Smooth muscle cell (in vitro differentiated cells): ENCODE measurements around the gene CYB5B. TPM values are rescaled to one million over a fixed set of nuclear protein-coding genes. Genes with fewer than 3 reads are reported as not detected.

Source experiments
- DNase-seq: peaks from one replicate; lab custom pipeline; 2025; ENCODE audit not compliant: unreplicated experiment; lab: John Stamatoyannopoulos, UW
- H2AFZ ChIP-seq: fragments of 200-600 bp; sonication (generic); 2 replicates; pipeline ENCODE4 v1.6.0; 2016; ENCODE audit warnings: antibody characterized with exemption, low read depth, mild to moderate bottlenecking
- H3F3A ChIP-seq: fragments of 200-600 bp; sonication (generic); 2 replicates; pipeline ENCODE4 v1.6.0; 2017; ENCODE audit warnings: antibody characterized with exemption, low read depth
- H3K27ac ChIP-seq: fragments of 200-600 bp; sonication (generic); 2 replicates; pipeline ENCODE4 v1.5.1; 2016; ENCODE audit warnings: low read depth, mild to moderate bottlenecking
- H3K27me3 ChIP-seq: fragments of 200-600 bp; sonication (generic); 2 replicates; pipeline ENCODE4 v1.6.1; 2016; ENCODE audit warnings: low read depth, mild to moderate bottlenecking
- H3K36me3 ChIP-seq: fragments of 200-600 bp; sonication (generic); 2 replicates; pipeline ENCODE4 v1.5.1; 2016; ENCODE audit warnings: low read depth
- H3K4me1 ChIP-seq: fragments of 200-600 bp; sonication (generic); 2 replicates; pipeline ENCODE4 v1.5.1; 2016; ENCODE audit warnings: low read depth
- H3K4me2 ChIP-seq: fragments of 200-600 bp; sonication (generic); 2 replicates; pipeline ENCODE4 v1.6.0; 2016; ENCODE audit warnings: mild to moderate bottlenecking
- H3K4me3 ChIP-seq: fragments of 200-600 bp; sonication (generic); 2 replicates; pipeline ENCODE4 v1.5.1; 2016; ENCODE audit warnings: mild to moderate bottlenecking
- H3K79me2 ChIP-seq: fragments of 200-600 bp; sonication (generic); 2 replicates; pipeline ENCODE4 v1.6.0; 2016; ENCODE audit warnings: low read depth, mild to moderate bottlenecking
- H3K9ac ChIP-seq: fragments of 200-600 bp; sonication (generic); 2 replicates; pipeline ENCODE4 v1.6.0; 2016; ENCODE audit warnings: low read depth
- H3K9me3 ChIP-seq: fragments of 200-600 bp; sonication (generic); replicated peaks from 2 replicates; pipeline ENCODE4 v1.5.1; 2016; ENCODE audit warnings: low read depth
- H4K20me1 ChIP-seq: fragments of 200-600 bp; sonication (generic); 2 replicates; pipeline ENCODE4 v1.6.0; 2016; ENCODE audit warnings: low read depth
- CTCF ChIP-seq: fragments of 200-600 bp; sonication (generic); IDR thresholded peaks from 2 replicates; pipeline ENCODE4 v1.5.1; 2017; ENCODE audit warnings: borderline replicate concordance, mild to moderate bottlenecking, antibody characterized with exemption; ENCODE audit not compliant: insufficient read depth, poor library complexity, severe bottlenecking
- WGBS: methylation state at CpG from one replicate; pipeline ENCODE4 v1.1.7; 2016; ENCODE audit warnings: low lambda C conversion rate; 5-methylcytosine and 5-hydroxymethylcytosine counted together
- polyA plus RNA-seq: library from polyadenylated mRNA; unstranded; fragments of >200 nt; fragmentation: Nextera tagmentation; extraction: Ambion mirVana; gene quantifications from 2 replicates; pipeline ENCODE4 v1.2.1, GENCODE V29; 2016
- total RNA-seq: library from RNA; depleted of rRNA; stranded (reverse); fragments of >200 nt; gene quantifications from 2 replicates; pipeline ENCODE4 v1.2.3, GENCODE V29; 2014

CYB5B gene
- total and polyA plus RNA-seq, 2 experiments from 2014 or later, result 64.0 to 99.8 TPM

GRCh38 chr16:69474408-69474807 is 50.0 kb downstream of the CYB5B start:
- DNase-seq, result no peak
- H3K4me1 ChIP-seq, result no peaks in the 10 kb centered on the region
- no peaks in the 10 kb centered on the region for H3K27me3 ChIP-seq
- H3K4me2 ChIP-seq, result no peak overlapping the region
- H3F3A ChIP-seq, result no peaks in the 10 kb centered on the region
- H4K20me1 ChIP-seq, result no peaks in the 10 kb centered on the region
- H3K27ac ChIP-seq, result no peak overlapping the region
- no peaks in the 10 kb centered on the region for H3K36me3 ChIP-seq
- H3K9ac ChIP-seq, result no peak overlapping the region
- H3K9me3 ChIP-seq, result no peaks in the 10 kb centered on the region
- no peak overlapping the region for H3K4me3 ChIP-seq
- H3K79me2 ChIP-seq, result no peaks in the 10 kb centered on the region
- no peak overlapping the region for H2AFZ ChIP-seq
- TF ChIP-seq CTCF, result no peak

DNA sequence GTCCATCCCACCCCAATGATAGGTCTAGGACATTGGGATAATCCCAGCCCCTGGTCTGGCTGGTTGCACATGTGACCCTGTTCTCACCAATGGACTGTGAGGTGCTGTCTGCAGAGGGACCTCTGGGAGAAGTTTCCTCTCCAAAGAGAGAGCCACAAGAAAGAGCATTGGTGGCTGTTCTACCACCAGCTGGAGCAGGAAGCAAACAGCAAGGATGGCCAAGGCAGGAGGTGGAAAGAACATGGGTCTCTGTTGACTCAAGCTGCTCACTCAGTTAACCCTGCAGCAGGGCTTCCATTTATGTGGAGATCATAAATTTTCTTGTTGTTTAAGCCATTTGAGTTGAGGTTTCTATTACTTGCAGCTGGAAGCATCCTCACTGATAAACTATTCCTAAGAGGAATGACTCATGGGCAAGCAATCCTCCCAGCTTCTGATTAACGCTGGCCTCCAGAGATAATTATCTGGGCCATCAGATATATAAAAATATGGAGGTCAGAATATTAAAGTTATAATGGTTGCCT is 52.6 kb downstream of the CYB5B start:
- H3K36me3 ChIP-seq, result no peaks in the 10 kb centered on the region
- H3K9me3 ChIP-seq, result no peaks in the 10 kb centered on the region
- no peak for DNase-seq
- H4K20me1 ChIP-seq, result no peaks in the 10 kb centered on the region
- H3K27me3 ChIP-seq, result no peaks in the 10 kb centered on the region
- H3K4me2 ChIP-seq, result peak overlapping the region; percentile 77
- no peak for TF ChIP-seq CTCF
- H3K27ac ChIP-seq, result peak overlapping the region; percentile 82
- no peak overlapping the region for H2AFZ ChIP-seq
- H3K79me2 ChIP-seq, result no peaks in the 10 kb centered on the region
- H3K4me1 ChIP-seq, result no peaks in the 10 kb centered on the region
- peak overlapping the region; percentile 18 for H3K9ac ChIP-seq
- WGBS, result 0% methylated on average over 1 of the region's 1 CpG
- no peaks in the 10 kb centered on the region for H3F3A ChIP-seq
- no peak overlapping the region for H3K4me3 ChIP-seq

- peak overlapping the region; percentile 77 for H3K4me2 ChIP-seq
- no peaks in the 10 kb centered on the region for H3K9me3 ChIP-seq
- TF ChIP-seq CTCF, result no peak
- no peak overlapping the region for H2AFZ ChIP-seq
- peak overlapping the region; percentile 18 for H3K9ac ChIP-seq
- 20% methylated on average over 6 of the region's 6 CpGs for WGBS
- no peaks in the 10 kb centered on the region for H4K20me1 ChIP-seq
- no peaks in the 10 kb centered on the region for H3K79me2 ChIP-seq
- H3K27ac ChIP-seq, result peak overlapping the region; percentile 82
- no peaks in the 10 kb centered on the region for H3K27me3 ChIP-seq
- H3F3A ChIP-seq, result no peaks in the 10 kb centered on the region
- H3K36me3 ChIP-seq, result no peaks in the 10 kb centered on the region
- H3K4me1 ChIP-seq, result no peaks in the 10 kb centered on the region
- DNase-seq, result no peak
- H3K4me3 ChIP-seq, result no peak overlapping the region
These were observed 53.1 kb downstream of the CYB5B start for GRCh38 chr16:69477546-69477945.

DNA sequence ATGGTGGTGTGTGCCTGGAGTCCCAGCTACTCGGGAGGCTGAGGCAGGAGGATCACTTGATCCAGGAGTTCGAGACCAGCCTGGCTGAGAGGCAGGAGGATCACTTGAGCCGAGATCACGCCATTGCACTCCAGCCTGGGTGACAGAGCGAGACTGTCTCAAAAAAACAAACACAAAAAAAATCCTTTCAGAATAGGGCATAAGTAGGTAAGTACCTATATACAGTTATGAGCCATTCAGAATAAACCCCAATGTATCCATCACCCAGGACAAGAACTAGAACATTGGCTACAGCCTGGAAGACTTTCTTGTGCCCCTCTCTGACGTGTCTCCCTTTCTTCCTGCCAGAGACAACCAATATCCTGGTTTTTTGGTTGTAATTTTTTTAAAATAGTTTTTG is 54.3 kb downstream of the CYB5B start:
- H3K27ac ChIP-seq, result no peak overlapping the region
- H3K9ac ChIP-seq, result no peak overlapping the region
- H4K20me1 ChIP-seq, result no peaks in the 10 kb centered on the region
- no peaks in the 10 kb centered on the region for H3K4me1 ChIP-seq
- WGBS, result 97% methylated on average over 6 of the region's 6 CpGs
- no peak overlapping the region for H3K4me3 ChIP-seq
- H2AFZ ChIP-seq, result no peak overlapping the region
- H3K4me2 ChIP-seq, result no peak overlapping the region
- no peaks in the 10 kb centered on the region for H3K27me3 ChIP-seq
- no peaks in the 10 kb centered on the region for H3F3A ChIP-seq
- no peaks in the 10 kb centered on the region for H3K36me3 ChIP-seq
- H3K79me2 ChIP-seq, result no peaks in the 10 kb centered on the region
- H3K9me3 ChIP-seq, result no peaks in the 10 kb centered on the region
- no peak for TF ChIP-seq CTCF
- DNase-seq, result no peak
